ENCODE data around the gene PSMB7.

- TF ChIP-seq YY1 (IDR thresholded peaks at IDR 0.05; ENCODE audit: insufficient read depth, insufficient read length) (no peak), ZNF274 (IDR thresholded peaks at IDR 0.05; ENCODE audit: low read depth, low read length) (no peak)
Measured at GRCh38 chr9:124398191-124398935, 16.9 kb downstream of the PSMB7 start.
